Activated naive CD8-positive, alpha-beta T cell treated with anti-CD3 and anti-CD28 coated beads, Interleukin-2, amount 50 U/mL, for 24 hours (primary cell): ENCODE results near the gene TOX4.

Source experiments
- ATAC-seq: fragments of 150-1000 bp; cut with Tn5 transposase; one replicate; pipeline ENCODE4 v1.10.0; 2021
- DNase-seq: peaks from one replicate; pipeline ENCODE4 v3.0.0; 2021
- H3K27ac Mint-ChIP-seq: one replicate; pipeline ENCODE4 v1.8.0; 2021; ENCODE audit warnings: mild to moderate bottlenecking, mixed read lengths
- H3K27me3 Mint-ChIP-seq: one replicate; pipeline ENCODE4 v1.8.0; 2021; ENCODE audit warnings: mixed read lengths
- H3K36me3 Mint-ChIP-seq: one replicate; pipeline ENCODE4 v1.8.0; 2021; ENCODE audit warnings: low read depth, mixed read lengths
- H3K4me1 Mint-ChIP-seq: one replicate; pipeline ENCODE4 v1.8.0; 2021; ENCODE audit warnings: mixed read lengths
- H3K4me3 Mint-ChIP-seq: one replicate; pipeline ENCODE4 v1.8.0; 2021; ENCODE audit warnings: mild to moderate bottlenecking, moderate library complexity, mixed read lengths
- H3K9me3 Mint-ChIP-seq: one replicate; pipeline ENCODE4 v1.8.0; 2021; ENCODE audit warnings: mixed read lengths

Gene TOX4

DNA sequence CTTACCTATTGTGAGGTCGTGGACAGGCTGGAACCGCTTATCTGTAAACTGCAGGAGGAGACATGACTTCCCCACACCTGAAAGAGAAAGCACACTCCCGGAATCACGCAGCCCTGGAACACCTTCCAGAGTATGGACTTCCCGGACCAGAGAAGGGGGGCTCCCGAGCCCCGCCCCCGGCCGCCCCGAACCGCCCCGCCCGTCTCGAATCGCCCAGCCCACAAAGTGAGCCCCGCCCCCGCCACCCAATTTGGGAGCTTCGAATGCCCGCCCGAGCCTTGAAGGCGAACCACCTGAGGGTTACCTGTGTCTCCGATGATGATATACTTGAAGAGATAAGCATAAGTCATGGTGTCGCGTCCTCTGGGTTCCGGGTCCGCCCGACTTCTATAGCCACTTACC lies 471 bp upstream of the TOX4 start:
- H3K27me3 Mint-ChIP-seq: no peaks in the 10 kb centered on the region
- H3K36me3 Mint-ChIP-seq: peaks cover 21% of the 10 kb centered on the region
- H3K4me1 Mint-ChIP-seq: peaks cover 28% of the 10 kb centered on the region
- DNase-seq (peak; percentile 82), ATAC-seq (peak; percentile 46)
- H3K27ac Mint-ChIP-seq: peak overlapping the region; percentile 98
- H3K9me3 Mint-ChIP-seq: no peaks in the 10 kb centered on the region
- H3K4me3 Mint-ChIP-seq: peak overlapping the region; percentile 99

DNA sequence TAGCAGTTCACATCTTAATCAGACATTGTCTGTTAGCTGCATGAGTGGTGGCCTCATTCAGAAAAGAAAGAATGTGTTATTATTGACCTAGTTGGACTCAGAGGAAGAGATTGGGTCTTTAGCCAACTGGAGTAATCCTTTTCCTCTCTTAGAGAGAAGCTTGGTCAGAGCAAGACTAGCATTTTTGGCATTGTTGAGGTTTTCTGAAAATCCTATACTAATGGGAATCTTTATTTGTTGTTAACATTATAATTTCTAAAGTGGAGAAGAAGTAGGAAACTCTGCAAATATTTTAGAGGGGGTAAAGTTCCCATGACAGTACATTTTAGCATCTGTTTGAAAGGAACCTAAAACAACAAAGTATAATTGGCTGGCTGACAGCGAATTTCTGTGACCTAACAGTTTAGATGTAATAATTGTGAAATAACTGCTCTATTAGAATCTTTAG lies 9.7 kb downstream of the TOX4 start:
- Mint-ChIP-seq H3K9me3 (no peaks in the 10 kb centered on the region), H3K36me3 (peaks cover 22% of the 10 kb centered on the region), H3K27ac (no peak overlapping the region), H3K27me3 (no peaks in the 10 kb centered on the region), H3K4me3 (no peak overlapping the region), H3K4me1 (no peaks in the 10 kb centered on the region)
- DNase-seq: no peak
- no peak for ATAC-seq

- peaks cover 58% of the 10 kb centered on the region for H3K36me3 Mint-ChIP-seq
- no peak for DNase-seq
- H3K27me3 Mint-ChIP-seq: no peaks in the 10 kb centered on the region
- no peak overlapping the region for H3K4me3 Mint-ChIP-seq
- H3K4me1 Mint-ChIP-seq: peaks cover 15% of the 10 kb centered on the region
- no peak for ATAC-seq
- H3K27ac Mint-ChIP-seq: no peak overlapping the region
- no peaks in the 10 kb centered on the region for H3K9me3 Mint-ChIP-seq
These were observed 18.1 kb downstream of the TOX4 start for GRCh38 chr14:21494902-21495762.

- peaks cover 15% of the 10 kb centered on the region for H3K4me1 Mint-ChIP-seq
- no peak overlapping the region for H3K27ac Mint-ChIP-seq
- no peak overlapping the region for H3K4me3 Mint-ChIP-seq
- H3K9me3 Mint-ChIP-seq: no peaks in the 10 kb centered on the region
- H3K36me3 Mint-ChIP-seq: peaks cover 62% of the 10 kb centered on the region
- DNase-seq (no peak), ATAC-seq (no peak)
- H3K27me3 Mint-ChIP-seq: no peaks in the 10 kb centered on the region
These were observed 19.5 kb downstream of the TOX4 start for GRCh38 chr14:21496453-21496852.

- Mint-ChIP-seq H3K27ac (peak overlapping the region; percentile 45), H3K4me1 (peaks cover 19% of the 10 kb centered on the region), H3K27me3 (no peaks in the 10 kb centered on the region), H3K36me3 (peaks cover 62% of the 10 kb centered on the region), H3K4me3 (no peak overlapping the region), H3K9me3 (no peaks in the 10 kb centered on the region)
- no peak for DNase-seq
- ATAC-seq: peak; percentile 67
These were observed 21.8 kb downstream of the TOX4 start for GRCh38 chr14:21498540-21499526.

- Mint-ChIP-seq H3K27ac (no peak overlapping the region), H3K27me3 (no peaks in the 10 kb centered on the region), H3K4me1 (peaks cover 38% of the 10 kb centered on the region), H3K9me3 (no peaks in the 10 kb centered on the region), H3K4me3 (no peak overlapping the region), H3K36me3 (peaks cover 56% of the 10 kb centered on the region)
- no peak for DNase-seq
- ATAC-seq: no peak
These were observed 24.6 kb downstream of the TOX4 start for GRCh38 chr14:21501568-21501967.

DNA sequence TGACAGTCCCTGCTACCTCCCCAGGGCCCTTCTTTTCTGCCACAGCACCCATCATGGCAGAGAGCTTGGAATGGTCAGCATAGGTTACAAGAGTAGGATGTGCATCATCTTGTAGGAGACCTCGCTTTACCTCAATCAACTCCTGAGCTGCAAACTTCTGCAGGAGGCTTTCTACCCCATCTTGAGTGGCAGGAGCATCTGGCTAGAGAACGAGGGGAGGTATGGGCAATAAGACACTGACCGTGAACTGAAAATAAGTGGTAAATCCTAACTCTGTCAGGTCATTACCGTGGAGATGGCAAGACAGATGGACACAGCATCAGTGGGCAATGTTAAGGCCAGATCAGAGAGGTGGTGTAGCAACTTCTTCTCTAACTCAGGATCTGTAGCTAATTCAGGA lies 26.4 kb downstream of the TOX4 start:
- peaks cover 59% of the 10 kb centered on the region for H3K36me3 Mint-ChIP-seq
- H3K4me3 Mint-ChIP-seq: no peak overlapping the region
- ATAC-seq (no peak), DNase-seq (no peak)
- peaks cover 46% of the 10 kb centered on the region for H3K4me1 Mint-ChIP-seq
- H3K27me3 Mint-ChIP-seq: no peaks in the 10 kb centered on the region
- no peaks in the 10 kb centered on the region for H3K9me3 Mint-ChIP-seq
- H3K27ac Mint-ChIP-seq: peak overlapping the region; percentile 7

DNA sequence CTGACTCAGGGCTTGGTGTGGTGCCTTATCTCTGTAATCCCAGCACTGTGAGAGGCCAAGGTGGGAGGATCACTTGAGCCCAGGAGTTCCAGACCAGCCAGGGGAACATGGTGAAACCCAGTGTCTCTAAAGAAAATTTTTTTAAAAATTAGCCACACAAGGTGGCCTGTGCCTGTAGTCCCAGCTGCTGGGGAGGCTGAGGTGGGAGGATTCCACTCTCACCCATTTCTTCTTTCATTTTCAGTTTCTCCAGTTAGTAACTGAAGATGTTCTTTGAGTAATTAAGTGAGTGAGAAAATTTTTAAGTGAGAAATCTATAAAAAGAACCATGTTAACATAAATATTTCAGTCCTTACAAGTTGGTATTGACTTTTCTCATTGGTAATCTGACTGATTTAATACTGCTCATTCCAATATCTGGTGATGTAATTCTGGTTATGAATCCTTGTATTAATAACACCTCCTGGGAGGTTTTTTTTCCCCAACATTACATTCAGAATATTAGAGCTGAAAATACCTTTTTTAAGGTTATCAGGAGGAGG lies 28.1 kb downstream of the TOX4 start:
- ATAC-seq (peak; percentile 83), DNase-seq (no peak)
- H3K27ac Mint-ChIP-seq: peak overlapping the region; percentile 75
- peaks cover 53% of the 10 kb centered on the region for H3K36me3 Mint-ChIP-seq
- no peak overlapping the region for H3K4me3 Mint-ChIP-seq
- H3K9me3 Mint-ChIP-seq: no peaks in the 10 kb centered on the region
- peaks cover 49% of the 10 kb centered on the region for H3K4me1 Mint-ChIP-seq
- no peaks in the 10 kb centered on the region for H3K27me3 Mint-ChIP-seq

GRCh38 chr14:21506557-21506956 lies 29.6 kb downstream of the TOX4 start:
- peaks cover 4% of the 10 kb centered on the region for H3K9me3 Mint-ChIP-seq

DNA sequence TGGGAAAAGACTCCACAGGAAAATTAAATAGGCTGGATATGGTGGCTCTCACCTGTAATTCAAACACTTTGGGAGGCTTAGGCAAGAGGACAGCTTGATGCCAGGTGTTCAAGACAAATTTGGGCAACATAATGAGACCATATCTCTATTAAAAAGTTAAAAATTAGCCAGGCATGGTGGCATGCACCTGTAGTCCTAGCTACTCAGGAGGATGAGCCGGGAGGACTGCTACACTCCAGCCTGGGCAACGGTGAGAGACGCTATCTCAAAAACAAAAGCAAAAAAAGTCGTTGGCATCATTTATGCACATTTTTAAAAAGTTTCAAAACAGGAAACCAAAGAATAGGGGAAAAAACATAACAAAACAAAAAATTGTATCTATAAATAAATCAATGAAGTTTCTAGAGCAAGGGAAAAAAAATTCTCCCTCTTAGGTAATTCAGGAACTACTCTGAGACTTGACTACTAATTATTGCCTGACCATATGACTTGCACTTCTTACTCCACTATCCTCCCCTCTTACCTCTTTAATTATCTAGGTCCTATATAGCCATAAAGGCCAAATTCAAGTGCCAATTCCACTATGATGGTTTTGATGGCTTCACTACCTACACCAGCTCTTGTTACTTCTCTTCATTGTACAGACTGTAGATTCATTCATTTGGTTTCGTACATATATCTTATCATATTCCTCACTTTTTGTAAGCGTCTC lies 32.6 kb downstream of the TOX4 start:
- ATAC-seq (no peak), DNase-seq (no peak)
- Mint-ChIP-seq H3K27ac (peak overlapping the region; percentile 98), H3K27me3 (no peaks in the 10 kb centered on the region), H3K4me3 (peak overlapping the region; percentile 99), H3K9me3 (peaks cover 8% of the 10 kb centered on the region), H3K4me1 (peaks cover 49% of the 10 kb centered on the region), H3K36me3 (peaks cover 37% of the 10 kb centered on the region)

More at GRCh38 chr14:21506557-21506956, 29.6 kb downstream of the TOX4 start:
- Mint-ChIP-seq H3K4me1 (peaks cover 55% of the 10 kb centered on the region), H3K4me3 (no peak overlapping the region), H3K27ac (no peak overlapping the region), H3K36me3 (peaks cover 46% of the 10 kb centered on the region), H3K27me3 (no peaks in the 10 kb centered on the region)
- DNase-seq: no peak
- ATAC-seq: no peak

- ATAC-seq (peak; percentile 100), DNase-seq (peak; percentile 90)
- H3K36me3 Mint-ChIP-seq: peaks cover 28% of the 10 kb centered on the region
- H3K27ac Mint-ChIP-seq: peak within 1 kb of the TSS; percentile 98
- H3K9me3 Mint-ChIP-seq: peaks cover 8% of the 10 kb centered on the region
- peak within 1 kb of the TSS; percentile 99 for H3K4me3 Mint-ChIP-seq
- peaks cover 39% of the 10 kb centered on the region for H3K4me1 Mint-ChIP-seq
- no peaks in the 10 kb centered on the region for H3K27me3 Mint-ChIP-seq
These were observed 34.0 kb downstream of the TOX4 start, which contains the start of gene METTL3 for GRCh38 chr14:21510735-21511657. TSS of gene METTL3 (minus strand) at chr14:21511340. CDS start at chr14:21511223, 117 bp downstream.

- no peak for DNase-seq
- ATAC-seq: no peak
- H3K27me3 Mint-ChIP-seq: no peaks in the 10 kb centered on the region
- H3K4me1 Mint-ChIP-seq: peaks cover 18% of the 10 kb centered on the region
- H3K27ac Mint-ChIP-seq: no peak overlapping the region
- peaks cover 8% of the 10 kb centered on the region for H3K9me3 Mint-ChIP-seq
- H3K36me3 Mint-ChIP-seq: peaks cover 15% of the 10 kb centered on the region
- no peak overlapping the region for H3K4me3 Mint-ChIP-seq
These were observed 37.3 kb downstream of the TOX4 start for GRCh38 chr14:21514341-21514740.

- DNase-seq (no peak), ATAC-seq (no peak)
- Mint-ChIP-seq H3K4me3 (no peak overlapping the region), H3K27ac (no peak overlapping the region), H3K9me3 (no peaks in the 10 kb centered on the region), H3K36me3 (no peaks in the 10 kb centered on the region), H3K4me1 (peaks cover 3% of the 10 kb centered on the region), H3K27me3 (no peaks in the 10 kb centered on the region)
These were observed 41.7 kb downstream of the TOX4 start for GRCh38 chr14:21518725-21519124.
